ENCODE data around the gene CCDC7.

The CCDC7 gene

DNA sequence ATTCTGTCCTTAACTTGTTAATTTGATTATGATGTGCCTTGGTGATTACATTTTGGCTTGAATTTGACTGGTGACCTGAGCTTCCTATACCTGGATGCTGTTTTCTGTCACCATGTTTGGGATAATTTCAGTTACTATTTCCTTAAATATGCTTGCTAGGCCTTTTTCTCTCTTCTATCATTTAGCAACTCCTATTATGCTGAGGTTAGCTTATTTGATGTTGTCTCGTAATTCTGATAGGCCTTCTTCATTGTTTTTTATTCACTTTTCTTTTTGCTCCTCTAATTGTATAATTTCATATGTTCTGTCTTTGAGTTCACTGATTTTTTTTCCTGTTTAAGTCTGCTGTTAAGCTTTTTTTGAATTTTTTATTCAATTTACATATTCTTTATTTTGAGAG, 327.2 kb downstream of the CCDC7 start:
- Histone ChIP-seq H3K14ac (ENCODE audit: low read length) (no peak overlapping the region), H3K18ac (ENCODE audit: low read length) (no peak overlapping the region), H4K8ac (ENCODE audit: low read depth, low read length) (no peak overlapping the region), H3K79me1 (ENCODE audit: low read depth, low read length) (no peaks in the 10 kb centered on the region), H3K27me3 (ENCODE audit: control insufficient read depth in 3 of 3, insufficient read depth in 3 of 3, low read depth in 1 of 3, low read length in 3 of 3) (no peaks in the 10 kb centered on the region), H3K4me3 (ENCODE audit: low read length in 2 of 2) (no peak overlapping the region), H2AK5ac (ENCODE audit: low read depth, low read length) (no peak overlapping the region), H2BK15ac (ENCODE audit: low read length) (no peak overlapping the region), H4K91ac (ENCODE audit: low read depth, low read length, poor library complexity) (no peak overlapping the region), H3K27ac (replicated peaks; ENCODE audit: low read length) (no peak overlapping the region), H3K9me3 (replicated peaks in 1 of 2; ENCODE audit: control insufficient read depth in 2 of 2, insufficient read depth in 1 of 2, low read depth in 1 of 2, low read length in 2 of 2) (peaks cover 9 to 14% of the 10 kb centered on the region in 2 donors), H3K23ac (ENCODE audit: low read depth, low read length, poor library complexity) (no peak overlapping the region), H3K36me3 (replicated peaks in 1 of 2; ENCODE audit: control insufficient read depth in 2 of 2, insufficient read depth in 2 of 2, low read length in 2 of 2) (no peaks in the 10 kb centered on the region), H2BK5ac (ENCODE audit: low read length) (no peak overlapping the region), H2BK12ac (ENCODE audit: low read length) (no peak overlapping the region), H3K9ac (ENCODE audit: low read depth, low read length, poor library complexity) (no peak overlapping the region), H2BK120ac (ENCODE audit: low read depth, low read length) (no peak overlapping the region), H3K4ac (ENCODE audit: low read length) (no peak overlapping the region), H3K4me1 (ENCODE audit: control insufficient read depth in 2 of 2, insufficient read depth in 1 of 2, low read depth in 1 of 2, low read length in 2 of 2) (no peaks in the 10 kb centered on the region), H2AFZ (ENCODE audit: low read length) (no peak overlapping the region), H3K4me2 (ENCODE audit: insufficient read depth, low read length, poor library complexity, severe bottlenecking) (no peak overlapping the region)
- no peak for DNase-seq (ENCODE audit: low spot score)
- WGBS, 2 donors (ENCODE audit: extremely low coverage in 2 of 2, insufficient read length in 2 of 2, insufficient replicate concordance in 1 of 2): no CpG with 5 or more reads among the region's 1 CpG

- no peaks in the 10 kb centered on the region for H3K36me3 ChIP-seq (replicated peaks in 1 of 2; ENCODE audit: control insufficient read depth in 2 of 2, insufficient read depth in 2 of 2, low read length in 2 of 2)
- H4K91ac ChIP-seq (ENCODE audit: low read depth, low read length, poor library complexity): no peak overlapping the region
- H3K4me1 ChIP-seq (ENCODE audit: control insufficient read depth in 2 of 2, insufficient read depth in 1 of 2, low read depth in 1 of 2, low read length in 2 of 2): no peaks in the 10 kb centered on the region
- H3K9me3 ChIP-seq (replicated peaks in 1 of 2; ENCODE audit: control insufficient read depth in 2 of 2, insufficient read depth in 1 of 2, low read depth in 1 of 2, low read length in 2 of 2): peaks cover 0 to 3% of the 10 kb centered on the region in 2 donors
- no peaks in the 10 kb centered on the region for H3K27me3 ChIP-seq (ENCODE audit: control insufficient read depth in 3 of 3, insufficient read depth in 3 of 3, low read depth in 1 of 3, low read length in 3 of 3)
- WGBS, 2 donors (ENCODE audit: extremely low coverage in 2 of 2, insufficient read length in 2 of 2, insufficient replicate concordance in 1 of 2): no CpG with 5 or more reads among the region's 4 CpGs
- H3K4me3 ChIP-seq (ENCODE audit: low read length in 2 of 2): no peak overlapping the region
- no peak overlapping the region for H3K4ac ChIP-seq (ENCODE audit: low read length)
- H3K14ac ChIP-seq (ENCODE audit: low read length): no peak overlapping the region
- no peak for DNase-seq (ENCODE audit: low spot score)
- H3K79me1 ChIP-seq (ENCODE audit: low read depth, low read length): no peaks in the 10 kb centered on the region
- no peak overlapping the region for H2AK5ac ChIP-seq (ENCODE audit: low read depth, low read length)
- H3K27ac ChIP-seq (replicated peaks; ENCODE audit: low read length): no peak overlapping the region
- no peak overlapping the region for H2BK120ac ChIP-seq (ENCODE audit: low read depth, low read length)
- H2BK12ac ChIP-seq (ENCODE audit: low read length): no peak overlapping the region
- H2BK5ac ChIP-seq (ENCODE audit: low read length): no peak overlapping the region
- no peak overlapping the region for H4K8ac ChIP-seq (ENCODE audit: low read depth, low read length)
- H3K4me2 ChIP-seq (ENCODE audit: insufficient read depth, low read length, poor library complexity, severe bottlenecking): no peak overlapping the region
- no peak overlapping the region for H2BK15ac ChIP-seq (ENCODE audit: low read length)
- H3K9ac ChIP-seq (ENCODE audit: low read depth, low read length, poor library complexity): no peak overlapping the region
- no peak overlapping the region for H2AFZ ChIP-seq (ENCODE audit: low read length)
- no peak overlapping the region for H3K18ac ChIP-seq (ENCODE audit: low read length)
- no peak overlapping the region for H3K23ac ChIP-seq (ENCODE audit: low read depth, low read length, poor library complexity)
Measured at GRCh38 chr10:32786968-32787367, 341.0 kb downstream of the CCDC7 start.

DNA sequence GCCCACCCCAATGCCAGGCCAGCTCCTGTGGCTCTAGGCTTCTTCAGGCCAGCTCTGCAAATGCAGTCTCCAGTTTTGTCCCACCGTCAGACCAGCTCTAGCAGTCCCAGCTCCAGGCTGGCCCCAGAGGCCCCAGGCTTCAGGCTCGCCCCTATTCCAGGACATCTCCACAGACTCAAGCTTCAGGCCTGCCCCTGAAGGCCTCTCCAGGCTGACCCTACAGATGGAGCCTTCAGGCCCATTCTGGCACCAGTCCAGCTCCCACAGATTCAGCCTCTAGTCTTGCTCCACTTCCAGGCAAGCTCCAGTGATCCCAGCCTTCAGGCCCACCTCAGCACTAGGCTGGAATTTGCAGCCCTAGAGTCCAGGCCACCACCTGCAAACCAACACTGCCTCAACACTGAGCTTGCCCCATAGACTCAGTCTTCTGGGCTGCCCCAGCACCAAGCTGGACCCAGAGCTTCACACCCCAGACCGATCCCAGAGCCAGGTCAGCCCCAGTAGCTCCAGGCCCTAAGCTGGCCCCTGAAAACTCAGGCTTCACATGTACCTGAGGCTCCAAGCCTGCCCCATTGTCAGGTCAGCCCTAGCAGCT, 341.8 kb downstream of the CCDC7 start:
- no peaks in the 10 kb centered on the region for H3K27me3 ChIP-seq (ENCODE audit: control insufficient read depth in 3 of 3, insufficient read depth in 3 of 3, low read depth in 1 of 3, low read length in 3 of 3)
- H3K14ac ChIP-seq (ENCODE audit: low read length): no peak overlapping the region
- no peak overlapping the region for H3K4ac ChIP-seq (ENCODE audit: low read length)
- no peak overlapping the region for H4K91ac ChIP-seq (ENCODE audit: low read depth, low read length, poor library complexity)
- no peak overlapping the region for H3K27ac ChIP-seq (replicated peaks; ENCODE audit: low read length)
- H3K23ac ChIP-seq (ENCODE audit: low read depth, low read length, poor library complexity): no peak overlapping the region
- peaks cover 0 to 3% of the 10 kb centered on the region in 2 donors for H3K9me3 ChIP-seq (replicated peaks in 1 of 2; ENCODE audit: control insufficient read depth in 2 of 2, insufficient read depth in 1 of 2, low read depth in 1 of 2, low read length in 2 of 2)
- no peak overlapping the region for H3K18ac ChIP-seq (ENCODE audit: low read length)
- H3K4me3 ChIP-seq (ENCODE audit: low read length in 2 of 2): no peak overlapping the region
- DNase-seq (ENCODE audit: low spot score): no peak
- no peak overlapping the region for H2AK5ac ChIP-seq (ENCODE audit: low read depth, low read length)
- H2BK5ac ChIP-seq (ENCODE audit: low read length): no peak overlapping the region
- no CpG with 5 or more reads among the region's 3 CpGs for WGBS, 2 donors (ENCODE audit: extremely low coverage in 2 of 2, insufficient read length in 2 of 2, insufficient replicate concordance in 1 of 2)
- H2BK12ac ChIP-seq (ENCODE audit: low read length): no peak overlapping the region
- H2BK120ac ChIP-seq (ENCODE audit: low read depth, low read length): no peak overlapping the region
- H3K4me1 ChIP-seq (ENCODE audit: control insufficient read depth in 2 of 2, insufficient read depth in 1 of 2, low read depth in 1 of 2, low read length in 2 of 2): no peaks in the 10 kb centered on the region
- no peaks in the 10 kb centered on the region for H3K36me3 ChIP-seq (replicated peaks in 1 of 2; ENCODE audit: control insufficient read depth in 2 of 2, insufficient read depth in 2 of 2, low read length in 2 of 2)
- H3K4me2 ChIP-seq (ENCODE audit: insufficient read depth, low read length, poor library complexity, severe bottlenecking): no peak overlapping the region
- H2BK15ac ChIP-seq (ENCODE audit: low read length): no peak overlapping the region
- H3K9ac ChIP-seq (ENCODE audit: low read depth, low read length, poor library complexity): no peak overlapping the region
- no peak overlapping the region for H4K8ac ChIP-seq (ENCODE audit: low read depth, low read length)
- no peak overlapping the region for H2AFZ ChIP-seq (ENCODE audit: low read length)
- H3K79me1 ChIP-seq (ENCODE audit: low read depth, low read length): no peaks in the 10 kb centered on the region

DNA sequence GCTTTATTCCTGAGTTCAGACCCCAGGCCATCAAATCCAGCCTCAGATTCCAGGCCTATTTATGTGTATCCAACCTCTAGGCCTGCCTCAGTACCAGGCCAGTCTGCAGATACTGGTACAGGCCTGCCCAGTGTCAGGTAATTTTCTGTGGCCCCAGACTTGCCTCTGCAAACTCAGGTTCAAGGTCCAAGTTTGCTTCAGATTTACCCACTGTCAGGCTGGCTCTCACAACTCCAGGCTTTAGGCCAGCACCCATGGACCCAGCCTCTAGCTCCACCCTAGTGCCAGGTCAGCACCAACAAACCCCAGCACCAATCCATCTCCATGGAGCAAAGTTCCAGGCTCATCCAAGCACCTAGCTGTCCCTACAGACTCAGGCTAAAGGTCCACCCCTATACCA, 342.4 kb downstream of the CCDC7 start:
- H3K9ac ChIP-seq (ENCODE audit: low read depth, low read length, poor library complexity): no peak overlapping the region
- DNase-seq (ENCODE audit: low spot score): no peak

More for the DNA sequence above, 342.4 kb downstream of the CCDC7 start:
- Histone ChIP-seq H4K91ac (ENCODE audit: low read depth, low read length, poor library complexity) (no peak overlapping the region), H2AFZ (ENCODE audit: low read length) (no peak overlapping the region), H2BK5ac (ENCODE audit: low read length) (no peak overlapping the region), H3K4me1 (ENCODE audit: control insufficient read depth in 2 of 2, insufficient read depth in 1 of 2, low read depth in 1 of 2, low read length in 2 of 2) (no peaks in the 10 kb centered on the region), H2BK12ac (ENCODE audit: low read length) (no peak overlapping the region), H3K14ac (ENCODE audit: low read length) (no peak overlapping the region), H3K27me3 (ENCODE audit: control insufficient read depth in 3 of 3, insufficient read depth in 3 of 3, low read depth in 1 of 3, low read length in 3 of 3) (no peaks in the 10 kb centered on the region), H3K4me3 (ENCODE audit: low read length in 2 of 2) (peak overlapping the region in 1 of 2 donors; percentile 20), H3K79me1 (ENCODE audit: low read depth, low read length) (no peaks in the 10 kb centered on the region), H3K4me2 (ENCODE audit: insufficient read depth, low read length, poor library complexity, severe bottlenecking) (no peak overlapping the region), H3K27ac (replicated peaks; ENCODE audit: low read length) (no peak overlapping the region), H3K9me3 (replicated peaks in 1 of 2; ENCODE audit: control insufficient read depth in 2 of 2, insufficient read depth in 1 of 2, low read depth in 1 of 2, low read length in 2 of 2) (peaks cover 0 to 3% of the 10 kb centered on the region in 2 donors), H3K36me3 (replicated peaks in 1 of 2; ENCODE audit: control insufficient read depth in 2 of 2, insufficient read depth in 2 of 2, low read length in 2 of 2) (no peaks in the 10 kb centered on the region), H2AK5ac (ENCODE audit: low read depth, low read length) (no peak overlapping the region), H3K4ac (ENCODE audit: low read length) (no peak overlapping the region), H3K18ac (ENCODE audit: low read length) (no peak overlapping the region), H2BK15ac (ENCODE audit: low read length) (no peak overlapping the region), H3K23ac (ENCODE audit: low read depth, low read length, poor library complexity) (no peak overlapping the region), H2BK120ac (ENCODE audit: low read depth, low read length) (no peak overlapping the region), H4K8ac (ENCODE audit: low read depth, low read length) (no peak overlapping the region)
